ENCODE results near the gene CD300C. TPM values are rescaled to one million over a fixed set of nuclear protein-coding genes. Genes with fewer than 3 reads are reported as not detected.
A peak's percentile ranks its signal among the peaks of the same experiment; 100 is the strongest.

CD300C gene
- total RNA-seq, 2 donors from 2014 or later = 0.24 to 1.1 TPM

GRCh38 chr17:74542166-74542565, 3.7 kb downstream of the CD300C start:
- intact Hi-C loops (cut with DNase I, micrococcal nuclease) = no loop called here
- no peak for DNase-seq
- ATAC-seq = no peak

GRCh38 chr17:74541176-74542111, 4.5 kb downstream of the CD300C start:
- intact Hi-C loops (cut with DNase I, micrococcal nuclease) = no loop called here
- ATAC-seq (no peak), DNase-seq (no peak)

- ATAC-seq (no peak), DNase-seq (no peak)
- intact Hi-C loops (cut with DNase I, micrococcal nuclease) = no loop called here
These were observed 6.6 kb downstream of the CD300C start for GRCh38 chr17:74539281-74539820.

- ATAC-seq (no peak), DNase-seq (no peak)
- intact Hi-C loops (cut with DNase I, micrococcal nuclease) = no loop called here
These were observed 9.0 kb downstream of the CD300C start for GRCh38 chr17:74536890-74537289.

- ATAC-seq (peak; percentile 16), DNase-seq (peak; percentile 34 to 38)
- intact Hi-C loops (cut with DNase I, micrococcal nuclease) = no loop called here
These were observed 13.8 kb downstream of the CD300C start for GRCh38 chr17:74532115-74532514.

- intact Hi-C loops (cut with DNase I, micrococcal nuclease) = no loop called here
- ATAC-seq = no peak
- DNase-seq = no peak
These were observed 14.6 kb downstream of the CD300C start, which contains the start of gene CD300LB for GRCh38 chr17:74531231-74531761. Gene CD300LB (minus strand): TSS chr17:74531475. CDS start chr17:74531350, 125 bp downstream.

GRCh38 chr17:74530831-74531150, 15.1 kb downstream of the CD300C start:
- no peak for DNase-seq
- intact Hi-C loops (cut with DNase I, micrococcal nuclease) = no loop called here

GRCh38 chr17:74529243-74529642, 16.7 kb downstream of the CD300C start:
- no peak for ATAC-seq
- intact Hi-C loops (cut with DNase I, micrococcal nuclease) = no loop called here
- DNase-seq = no peak

More at GRCh38 chr17:74530831-74531150, 15.1 kb downstream of the CD300C start:
- no peak for ATAC-seq

GRCh38 chr17:74528491-74529199, 17.3 kb downstream of the CD300C start:
- intact Hi-C loops (cut with DNase I, micrococcal nuclease) = no loop called here
- no peak for DNase-seq
- ATAC-seq = no peak

- DNase-seq (no peak), ATAC-seq (no peak)
- intact Hi-C loops (cut with DNase I, micrococcal nuclease) = no loop called here
These were observed 18.2 kb downstream of the CD300C start for GRCh38 chr17:74527756-74528155.

- ATAC-seq (no peak), DNase-seq (no peak)
- intact Hi-C loops (cut with DNase I, micrococcal nuclease) = no loop called here
These were observed 18.8 kb downstream of the CD300C start for GRCh38 chr17:74527081-74527480.

- DNase-seq (no peak), ATAC-seq (no peak)
- intact Hi-C loops (cut with DNase I, micrococcal nuclease) = no loop called here
These were observed 19.2 kb downstream of the CD300C start for GRCh38 chr17:74526681-74527080.

GRCh38 chr17:74525781-74526288, 20.1 kb downstream of the CD300C start:
- intact Hi-C loops (cut with DNase I, micrococcal nuclease) = no loop called here
- no peak for DNase-seq
- ATAC-seq = no peak

GRCh38 chr17:74525465-74525725, 20.5 kb downstream of the CD300C start:
- no peak for DNase-seq
- intact Hi-C loops (cut with DNase I, micrococcal nuclease) = no loop called here
- ATAC-seq = no peak

- no peak for DNase-seq
These were observed 21.1 kb downstream of the CD300C start for GRCh38 chr17:74524653-74525464.

GRCh38 chr17:74523308-74523707, 22.6 kb downstream of the CD300C start:
- no peak for DNase-seq
- intact Hi-C loops (cut with DNase I, micrococcal nuclease) = no loop called here
- ATAC-seq = no peak

More at GRCh38 chr17:74524653-74525464, 21.1 kb downstream of the CD300C start:
- intact Hi-C loops (cut with DNase I, micrococcal nuclease) = no loop called here
- no peak for ATAC-seq

- DNase-seq (no peak), ATAC-seq (no peak)
These were observed 23.4 kb downstream of the CD300C start for GRCh38 chr17:74522381-74523105.

GRCh38 chr17:74521701-74522201, 24.2 kb downstream of the CD300C start:
- ATAC-seq (no peak), DNase-seq (no peak)
- intact Hi-C loops (cut with DNase I, micrococcal nuclease) = no loop called here

More at GRCh38 chr17:74522381-74523105, 23.4 kb downstream of the CD300C start:
- intact Hi-C loops (cut with DNase I, micrococcal nuclease) = no loop called here

All from left colon (tissue), 2 donors.